ENCODE data around the gene RESF1.

RESF1 gene

GRCh38 chr12:31961137-31961536 lies 1.9 kb downstream of the RESF1 start:
- DNase-seq (ENCODE audit: low spot score): no peak

- DNase-seq (ENCODE audit: low spot score): no peak
These were observed 2.9 kb downstream of the RESF1 start for GRCh38 chr12:31962076-31962475.

- DNase-seq (ENCODE audit: low spot score): no peak
These were observed 5.1 kb downstream of the RESF1 start for GRCh38 chr12:31964280-31964679.

GRCh38 chr12:31965090-31965489 lies 5.9 kb downstream of the RESF1 start:
- DNase-seq (ENCODE audit: low spot score): no peak

DNA sequence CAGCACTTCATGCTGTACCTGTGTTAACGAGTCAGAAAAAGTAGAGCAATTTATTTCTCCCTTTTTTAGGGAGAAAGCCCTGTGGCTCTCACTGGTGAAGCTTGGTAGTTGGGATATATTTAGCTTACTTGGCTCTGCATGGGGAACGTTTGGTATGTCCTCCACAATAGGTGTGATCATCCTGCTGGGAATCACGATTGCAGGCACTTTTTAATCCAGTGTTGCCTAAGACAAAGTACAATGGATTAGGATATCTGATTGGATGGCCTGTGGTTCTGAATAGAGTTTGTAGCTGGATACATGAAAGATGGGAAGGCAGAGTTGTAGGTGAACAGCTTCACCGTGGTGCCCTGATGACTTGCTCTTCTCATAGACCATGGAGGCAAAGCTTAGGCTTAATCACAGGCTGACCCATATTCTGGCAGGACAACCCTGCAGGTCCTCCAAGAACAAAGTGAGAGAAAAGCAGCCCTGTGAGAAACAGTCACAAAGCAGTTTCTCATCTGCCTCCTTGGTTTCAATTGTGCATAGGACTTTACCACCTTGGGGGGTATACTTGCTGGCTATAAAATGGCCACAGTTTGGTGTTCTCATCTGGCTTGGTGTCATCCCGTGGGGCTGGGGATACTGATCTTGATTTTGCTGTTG lies 7.5 kb downstream of the RESF1 start:
- no peak for DNase-seq (ENCODE audit: low spot score)

GRCh38 chr12:31967539-31967938 lies 8.3 kb downstream of the RESF1 start:
- DNase-seq (ENCODE audit: low spot score): no peak

DNA sequence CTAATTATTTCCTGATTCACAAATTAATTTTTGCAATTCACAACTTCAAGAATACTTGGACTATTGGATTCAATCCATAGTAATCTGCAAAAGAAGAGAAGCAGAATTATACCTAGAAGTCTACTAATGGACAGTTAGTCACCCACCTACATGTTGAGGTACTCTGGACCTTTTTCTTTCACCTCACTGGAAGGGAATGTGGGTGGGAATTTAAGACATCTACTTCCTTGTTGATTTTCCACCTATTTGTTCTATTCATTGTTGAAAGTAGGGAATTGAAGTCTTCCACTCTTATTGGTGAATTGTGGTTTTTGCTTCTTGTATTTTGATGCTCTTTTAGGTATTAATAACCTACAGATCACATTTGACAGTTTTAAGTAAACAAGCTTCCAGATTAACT lies 11.0 kb downstream of the RESF1 start:
- no peak for DNase-seq (ENCODE audit: low spot score)

DNA sequence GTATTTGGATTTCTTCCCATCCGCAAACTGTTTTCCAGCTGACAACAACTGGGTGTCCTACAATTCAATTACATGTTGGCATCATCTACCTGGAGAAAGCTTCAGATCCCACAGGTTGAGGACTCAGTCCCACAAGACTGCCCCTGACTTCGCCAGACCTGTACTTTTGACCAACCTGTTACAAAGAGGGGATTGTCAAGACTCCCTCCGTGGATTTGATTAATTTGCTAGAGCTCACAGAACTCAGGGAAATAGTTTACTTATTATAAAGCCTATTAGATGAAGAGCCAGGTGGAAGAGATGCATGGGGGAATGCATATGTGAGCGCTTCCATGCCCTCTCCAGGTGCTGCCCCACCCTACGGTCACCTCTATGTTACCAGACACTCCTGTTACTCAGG lies 14.6 kb downstream of the RESF1 start:
- DNase-seq (ENCODE audit: low spot score): no peak

DNA sequence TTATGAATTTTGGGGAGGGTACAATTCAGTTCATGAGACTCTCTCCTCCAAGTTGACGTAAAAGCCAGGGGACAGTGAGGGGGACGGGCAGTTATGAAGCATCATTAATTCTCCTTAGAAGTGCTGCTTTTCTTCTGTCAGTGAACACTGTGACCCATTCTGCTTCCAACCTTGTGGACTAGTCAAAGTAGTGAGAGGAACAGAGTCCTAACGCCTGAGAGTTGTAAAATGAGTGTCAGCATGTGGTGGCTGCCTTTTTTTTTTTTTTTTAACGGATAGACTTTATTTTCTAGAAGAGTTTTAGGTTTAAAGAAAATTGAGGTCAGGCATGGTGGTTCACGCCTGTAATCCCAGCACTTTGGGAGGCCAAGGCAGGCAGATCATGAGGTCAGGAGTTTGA lies 15.5 kb downstream of the RESF1 start:
- DNase-seq (ENCODE audit: low spot score): no peak

- no peak for DNase-seq (ENCODE audit: low spot score)
These were observed 25.8 kb downstream of the RESF1 start for GRCh38 chr12:31984806-31985591.

DNA sequence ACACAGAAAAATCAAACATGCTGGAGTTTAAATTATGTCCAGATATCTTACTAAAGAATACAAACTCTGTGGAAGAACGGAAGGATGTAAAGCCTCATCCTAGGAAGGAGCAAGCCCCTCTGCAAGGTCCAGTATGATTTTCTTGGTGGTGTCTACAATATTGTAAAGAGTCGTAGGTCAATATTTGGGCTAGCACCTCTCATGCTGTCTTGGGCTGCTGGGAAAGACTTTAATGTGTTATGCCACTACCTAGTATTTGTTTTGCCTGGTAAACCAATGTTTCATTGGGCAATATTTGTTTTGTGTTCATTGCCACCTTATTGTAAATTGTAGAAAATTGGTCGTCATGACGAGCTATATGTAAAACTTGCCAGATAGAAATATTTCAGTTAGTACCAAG lies 26.6 kb downstream of the RESF1 start:
- DNase-seq (ENCODE audit: low spot score): no peak

- DNase-seq (ENCODE audit: low spot score): no peak
These were observed 30.6 kb downstream of the RESF1 start for GRCh38 chr12:31989571-31990362.

- DNase-seq (ENCODE audit: low spot score): no peak
These were observed 31.9 kb downstream of the RESF1 start for GRCh38 chr12:31991146-31991545.

DNA sequence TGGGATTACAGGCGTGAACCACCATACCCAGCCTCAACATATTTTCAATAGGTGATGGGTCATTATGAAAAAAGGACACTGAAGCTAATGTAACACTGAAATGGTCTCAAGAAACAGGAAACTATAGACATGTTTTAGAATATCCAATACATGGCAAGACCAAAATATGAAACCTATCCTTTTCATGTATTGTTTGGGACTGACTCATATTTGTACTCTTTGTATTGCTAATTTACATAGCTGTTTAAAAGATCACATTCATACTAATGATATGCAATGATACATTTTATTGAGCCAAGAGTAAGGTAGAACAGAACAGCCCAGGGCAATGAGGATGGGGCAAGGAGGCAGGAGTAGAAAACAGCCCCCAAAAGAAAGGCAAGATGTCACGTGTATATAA lies 32.6 kb downstream of the RESF1 start:
- DNase-seq (ENCODE audit: low spot score): no peak

DNA sequence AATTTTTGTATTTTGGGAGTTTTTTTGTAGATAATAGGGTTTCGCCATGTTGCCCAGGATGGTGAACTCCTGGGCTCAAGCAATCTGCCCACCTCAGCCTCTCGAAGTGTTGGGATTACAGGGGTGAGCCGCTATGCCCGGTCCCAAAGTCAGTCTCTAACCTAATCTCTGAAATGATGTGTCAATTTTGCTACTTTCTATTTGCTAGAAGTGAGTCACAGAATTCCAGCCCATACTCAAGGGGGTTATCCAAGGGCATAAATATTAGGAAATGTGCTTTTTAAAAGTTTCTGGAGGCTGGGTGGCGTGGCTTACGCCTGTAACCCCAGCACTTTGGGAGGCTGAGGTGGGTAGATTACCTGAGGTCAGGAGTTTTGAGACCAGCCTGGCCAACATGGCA lies 40.5 kb downstream of the RESF1 start:
- no peak for DNase-seq (ENCODE audit: low spot score)

GRCh38 chr12:32000373-32001005 lies 41.3 kb downstream of the RESF1 start:
- DNase-seq (ENCODE audit: low spot score): no peak

DNA sequence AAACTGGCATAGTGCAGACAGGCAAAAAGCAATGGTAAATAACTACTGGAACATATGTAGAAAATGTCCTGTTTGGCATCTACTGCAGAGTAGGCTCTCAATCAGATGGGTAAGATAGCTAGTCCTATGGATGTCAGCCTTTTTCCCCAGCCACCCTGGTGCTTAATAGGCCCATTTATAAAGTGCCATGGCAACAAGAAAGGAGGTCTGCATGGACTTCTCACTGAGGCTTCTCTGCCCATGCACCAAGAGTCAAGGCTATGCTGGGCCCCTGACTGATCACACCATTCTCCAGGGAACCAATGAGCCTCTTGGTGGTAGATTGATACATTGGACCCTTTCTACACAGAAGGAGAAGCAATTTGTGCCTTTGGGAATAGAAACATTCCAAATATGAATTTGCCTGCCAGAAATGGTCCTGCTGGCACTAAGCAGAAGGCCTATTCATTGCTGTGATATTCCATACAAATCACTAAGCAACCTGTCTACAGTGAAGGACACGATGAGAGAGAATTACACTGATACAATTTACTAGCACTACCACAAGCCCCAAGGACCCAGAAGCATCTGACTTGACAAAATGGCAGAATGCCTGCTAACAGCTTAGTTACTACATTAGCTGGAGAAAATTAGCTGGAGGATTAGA lies 43.8 kb downstream of the RESF1 start:
- DNase-seq (ENCODE audit: low spot score): peak; percentile 8

- DNase-seq (ENCODE audit: low spot score): no peak
These were observed 44.4 kb downstream of the RESF1 start for GRCh38 chr12:32003654-32004053.

GRCh38 chr12:32005496-32006125 lies 46.4 kb downstream of the RESF1 start:
- no peak for DNase-seq (ENCODE audit: low spot score)

Data from Ammon's horn (tissue), 1 donor.